Mesendoderm (in vitro differentiated cells): ENCODE data around the gene PLOD1.
"Not testable (repeated sequence)": the region's sequence is repeated elsewhere in the genome, so short reads cannot be mapped to it uniquely, and the experiment has no call there.

ENCODE experiments used
- DNase-seq: peaks from one replicate; pipeline ENCODE4 v3.0.0; 2013
- H2AK5ac ChIP-seq: 2 replicates; pipeline ENCODE4 v1.6.1; 2013; ENCODE audit warnings: low read length, inconsistent platforms
- H2BK120ac ChIP-seq: 2 replicates; pipeline ENCODE4 v1.6.1; 2013; ENCODE audit warnings: low read depth, mild to moderate bottlenecking, low read length, moderate library complexity, mixed read lengths
- H2BK15ac ChIP-seq: replicated peaks from 2 replicates; pipeline ENCODE4 v1.6.1; 2013; ENCODE audit warnings: low read depth, mild to moderate bottlenecking, moderate library complexity
- H2BK5ac ChIP-seq: 2 replicates; pipeline ENCODE4 v1.6.1; 2013; ENCODE audit warnings: low read length, inconsistent platforms
- H3K18ac ChIP-seq: 2 replicates; pipeline ENCODE4 v1.6.1; 2013; ENCODE audit warnings: mild to moderate bottlenecking, low read length, mixed read lengths
- H3K23ac ChIP-seq: one replicate; pipeline ENCODE4 v1.6.1; 2013; ENCODE audit warnings: low read length
- H3K27ac ChIP-seq: 2 replicates; pipeline ENCODE4 v1.5.1; 2013; ENCODE audit warnings: low read depth, mild to moderate bottlenecking, inconsistent platforms, low read length, moderate library complexity
- H3K27me3 ChIP-seq: 2 replicates; pipeline ENCODE4 v1.6.1; 2013; ENCODE audit warnings: low read length, control low read depth, mild to moderate bottlenecking, inconsistent platforms; ENCODE audit not compliant: insufficient read depth, poor library complexity
- H3K36me3 ChIP-seq: 2 replicates; pipeline ENCODE4 v1.6.1; 2013; ENCODE audit warnings: low read length, inconsistent platforms; ENCODE audit not compliant: control insufficient read depth, insufficient read depth
- H3K4ac ChIP-seq: one replicate; pipeline ENCODE4 v1.6.1; 2013; ENCODE audit warnings: low read depth, mild to moderate bottlenecking, low read length, moderate library complexity
- H3K4me1 ChIP-seq: 2 replicates; pipeline ENCODE4 v1.6.1; 2013; ENCODE audit warnings: low read depth, low read length, inconsistent platforms; ENCODE audit not compliant: control insufficient read depth
- H3K4me2 ChIP-seq: 2 replicates; pipeline ENCODE4 v1.6.1; 2013; ENCODE audit warnings: low read length
- H3K4me3 ChIP-seq: 2 replicates; pipeline ENCODE4 v1.5.1; 2013; ENCODE audit warnings: mild to moderate bottlenecking, low read length
- H3K56ac ChIP-seq: one replicate; pipeline ENCODE4 v1.6.1; 2013; ENCODE audit warnings: low read length
- H3K79me1 ChIP-seq: 2 replicates; pipeline ENCODE4 v1.6.1; 2013; ENCODE audit warnings: low read length, inconsistent platforms
- H3K79me2 ChIP-seq: 2 replicates; pipeline ENCODE4 v1.6.1; 2013; ENCODE audit warnings: mild to moderate bottlenecking, low read length; ENCODE audit not compliant: control insufficient read depth, insufficient read depth
- H3K9ac ChIP-seq: 2 replicates; pipeline ENCODE4 v1.6.1; 2013; ENCODE audit warnings: low read length, inconsistent platforms
- H4K5ac ChIP-seq: one replicate; pipeline ENCODE4 v1.6.1; 2013; ENCODE audit warnings: low read length
- H4K8ac ChIP-seq: one replicate; pipeline ENCODE4 v1.6.1; 2013; ENCODE audit warnings: low read depth, mild to moderate bottlenecking, control low read depth, low read length, moderate library complexity
- WGBS: extraction: QIAGEN DNeasy Blood & Tissue Kit; methylation state at CpG from one replicate; pipeline ENCODE4 v1.1.7; 2013; ENCODE audit warnings: low lambda C conversion rate, missing lambda C conversion rate; ENCODE audit not compliant: insufficient coverage; ENCODE audit errors: extremely low coverage; 5-methylcytosine and 5-hydroxymethylcytosine counted together

Gene PLOD1

DNA sequence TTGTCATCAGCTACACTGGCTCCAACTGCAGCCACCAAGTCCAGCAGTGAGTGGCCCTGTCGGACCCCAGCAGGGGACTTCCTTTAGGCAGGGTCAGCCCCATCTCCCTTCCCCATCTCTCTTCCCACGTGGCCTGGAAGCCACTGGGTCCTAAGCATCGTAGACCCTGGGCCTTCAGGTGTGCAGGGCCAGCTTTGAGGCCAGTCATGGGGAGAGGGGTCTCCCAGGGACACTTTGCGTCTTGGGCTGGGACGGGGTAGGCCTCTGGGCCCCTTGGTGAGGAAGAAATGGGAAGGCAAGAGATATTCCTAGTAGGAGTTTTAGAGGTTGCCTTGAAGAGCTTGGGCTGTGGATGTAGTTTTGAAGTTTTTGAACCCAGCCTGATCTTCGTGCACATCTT is 72.7 kb downstream of the PLOD1 start:
- no peak overlapping the region for H3K4me2 ChIP-seq
- H2BK120ac ChIP-seq: no peak overlapping the region
- H2AK5ac ChIP-seq: no peak overlapping the region
- no peak overlapping the region for H3K27ac ChIP-seq
- H3K79me1 ChIP-seq: no peaks in the 10 kb centered on the region
- H3K27me3 ChIP-seq: no peaks in the 10 kb centered on the region
- no peaks in the 10 kb centered on the region for H3K79me2 ChIP-seq
- no peak for DNase-seq
- H3K36me3 ChIP-seq: peaks cover 22% of the 10 kb centered on the region
- H2BK5ac ChIP-seq: no peak overlapping the region
- H2BK15ac ChIP-seq: no peak overlapping the region
- no peak overlapping the region for H3K18ac ChIP-seq
- WGBS: no CpG with 5 or more reads among the region's 6 CpGs
- no peak overlapping the region for H4K8ac ChIP-seq
- no peak overlapping the region for H3K9ac ChIP-seq
- no peak overlapping the region for H4K5ac ChIP-seq
- H3K4ac ChIP-seq: no peak overlapping the region
- no peak overlapping the region for H3K23ac ChIP-seq
- H3K56ac ChIP-seq: no peak overlapping the region
- no peaks in the 10 kb centered on the region for H3K4me1 ChIP-seq
- H3K4me3 ChIP-seq: no peak overlapping the region

GRCh38 chr1:12008355-12008754 is 73.8 kb downstream of the PLOD1 start:
- not testable (repeated sequence) for H2BK120ac ChIP-seq, H4K8ac ChIP-seq, H3K4me3 ChIP-seq, H3K79me2 ChIP-seq, H2BK5ac ChIP-seq, H3K9ac ChIP-seq, H3K4me2 ChIP-seq, H3K56ac ChIP-seq, H3K4ac ChIP-seq, H3K18ac ChIP-seq, H3K27me3 ChIP-seq, DNase-seq, H3K27ac ChIP-seq, H4K5ac ChIP-seq, H2AK5ac ChIP-seq, H2BK15ac ChIP-seq, H3K4me1 ChIP-seq, H3K23ac ChIP-seq, H3K79me1 ChIP-seq
- no CpG with 5 or more reads among the region's 33 CpGs for WGBS
- peaks cover 22% of the 10 kb centered on the region for H3K36me3 ChIP-seq

GRCh38 chr1:12009318-12009947 is 74.9 kb downstream of the PLOD1 start:
- no CpG with 5 or more reads among the region's 9 CpGs for WGBS
- Histone ChIP-seq H3K4me1 (no peaks in the 10 kb centered on the region), H3K79me2 (no peaks in the 10 kb centered on the region), H3K4me3 (no peak overlapping the region), H4K5ac (no peak overlapping the region), H3K18ac (no peak overlapping the region), H3K79me1 (no peaks in the 10 kb centered on the region), H3K23ac (no peak overlapping the region), H3K9ac (no peak overlapping the region), H2AK5ac (no peak overlapping the region), H3K4me2 (no peak overlapping the region), H3K36me3 (peaks cover 17% of the 10 kb centered on the region), H4K8ac (no peak overlapping the region), H3K56ac (no peak overlapping the region), H3K4ac (no peak overlapping the region), H3K27me3 (no peaks in the 10 kb centered on the region), H3K27ac (no peak overlapping the region), H2BK120ac (no peak overlapping the region), H2BK15ac (no peak overlapping the region), H2BK5ac (no peak overlapping the region)
- DNase-seq: no peak

DNA sequence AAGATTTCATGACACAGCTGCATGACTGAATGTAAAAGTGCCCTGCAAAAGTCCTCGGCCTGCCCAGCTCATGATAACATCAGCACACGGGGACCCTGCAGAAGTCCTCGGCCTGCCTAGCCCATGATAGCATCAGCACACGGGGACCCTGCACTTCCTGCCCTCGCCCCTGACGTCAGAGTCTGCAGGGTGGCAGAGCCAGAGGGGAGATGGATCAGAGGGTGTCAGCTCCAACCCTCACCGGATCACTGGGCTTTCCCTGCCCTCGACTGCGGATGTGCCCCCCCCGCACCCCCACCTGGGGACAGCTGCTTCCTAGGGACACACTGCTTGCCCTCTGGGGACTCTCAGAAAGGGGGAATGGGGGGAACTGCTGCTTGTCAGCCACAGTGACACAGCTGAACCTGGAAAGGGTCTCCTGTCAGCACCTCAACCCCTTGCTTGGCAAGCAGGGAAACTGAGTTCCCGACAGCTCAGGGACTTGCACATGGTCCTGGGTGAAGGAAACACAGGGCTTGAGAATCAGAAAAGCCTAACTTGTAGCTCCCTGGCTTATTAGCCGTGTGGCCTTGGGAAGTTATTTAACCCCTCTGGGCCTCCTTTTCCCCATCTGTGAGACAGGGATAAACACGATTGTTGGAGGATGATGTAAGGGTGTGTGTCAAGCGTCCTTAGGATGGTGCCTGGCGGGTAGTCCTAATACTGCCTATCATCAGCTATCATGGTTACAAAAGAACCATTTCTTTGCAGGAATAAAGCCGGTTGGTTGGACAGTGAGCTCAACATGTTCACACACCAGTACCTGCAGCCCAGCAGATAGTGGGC is 76.4 kb downstream of the PLOD1 start:
- Histone ChIP-seq H3K4me2 (no peak overlapping the region), H3K56ac (no peak overlapping the region), H3K36me3 (peaks cover 13% of the 10 kb centered on the region), H4K8ac (no peak overlapping the region), H3K18ac (no peak overlapping the region), H3K23ac (no peak overlapping the region), H3K27ac (no peak overlapping the region), H3K79me1 (no peaks in the 10 kb centered on the region), H3K9ac (no peak overlapping the region), H2BK120ac (no peak overlapping the region), H3K4me3 (no peak overlapping the region), H2BK15ac (no peak overlapping the region), H4K5ac (no peak overlapping the region), H2AK5ac (no peak overlapping the region), H3K79me2 (no peaks in the 10 kb centered on the region), H3K27me3 (no peaks in the 10 kb centered on the region), H2BK5ac (no peak overlapping the region), H3K4me1 (no peaks in the 10 kb centered on the region), H3K4ac (no peak overlapping the region)
- DNase-seq: no peak
- WGBS: no CpG with 5 or more reads among the region's 16 CpGs

DNA sequence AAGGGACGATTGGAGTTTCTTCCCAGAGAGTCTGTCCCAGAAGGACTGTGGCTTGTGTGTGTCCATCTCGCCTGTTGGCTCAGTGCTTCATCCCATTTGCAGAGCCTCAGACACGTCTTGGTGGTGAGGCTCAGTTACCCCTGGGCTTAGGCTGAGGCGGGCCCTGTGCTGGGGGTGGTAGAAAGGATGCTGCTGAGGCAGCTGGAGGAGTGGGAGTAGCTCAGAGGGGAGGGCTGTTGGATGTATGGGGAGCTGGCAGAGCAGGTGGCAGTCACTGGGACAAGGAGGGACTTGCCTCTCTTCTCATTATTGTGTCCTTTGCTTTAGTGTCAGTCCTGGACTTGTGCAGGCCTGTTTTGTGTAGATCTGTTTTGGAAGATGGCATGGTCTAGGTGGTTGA is 77.5 kb downstream of the PLOD1 start:
- Histone ChIP-seq H3K23ac (no peak overlapping the region), H2BK5ac (no peak overlapping the region), H3K4me2 (no peak overlapping the region), H3K56ac (no peak overlapping the region), H3K4me1 (no peaks in the 10 kb centered on the region), H3K18ac (no peak overlapping the region), H3K27me3 (no peaks in the 10 kb centered on the region), H2BK15ac (no peak overlapping the region), H3K9ac (no peak overlapping the region), H3K4me3 (no peak overlapping the region), H3K79me2 (no peaks in the 10 kb centered on the region), H4K5ac (no peak overlapping the region), H2AK5ac (no peak overlapping the region), H2BK120ac (no peak overlapping the region), H3K79me1 (no peaks in the 10 kb centered on the region), H4K8ac (no peak overlapping the region), H3K4ac (no peak overlapping the region), H3K36me3 (peaks cover 9% of the 10 kb centered on the region), H3K27ac (no peak overlapping the region)
- WGBS: no CpG with 5 or more reads among the region's 4 CpGs
- DNase-seq: no peak
